H1 (cell line): ENCODE data around the gene PIAS4.

ENCODE experiments used
- CBX8 ChIP-seq: fragments of 300-800, 300-1000 bp; sonication (generic); IDR thresholded peaks from 2 replicates; pipeline ENCODE4 v1.7.1; 2016; ENCODE audit warnings: low read depth, low read length, borderline replicate concordance
- CTCF ChIP-seq, 3 experiments: IDR thresholded peaks; 1 replicate in 2 of 3; 2 replicates in 1 of 3; pipeline versions ENCODE4 v1.5.1 to v1.6.1; 2011; ENCODE audit warnings: low read length in 3 of 3, mild to moderate bottlenecking in 3 of 3, inconsistent platforms in 2 of 3, low read depth in 1 of 3, moderate library complexity in 1 of 3; ENCODE audit not compliant: insufficient read depth in 1 of 3; ENCODE audit errors: control extremely low read depth in 1 of 3
- EZH2 ChIP-seq: fragments of 200-600 bp; sonication (generic); IDR thresholded peaks from 2 replicates; pipeline ENCODE4 v1.7.1; 2012; ENCODE audit warnings: low read depth, mild to moderate bottlenecking, moderate library complexity, low read length, inconsistent platforms; ENCODE audit not compliant: severe bottlenecking
- JUN ChIP-seq: IDR thresholded peaks from 2 replicates; pipeline ENCODE4 v1.6.1; 2011; ENCODE audit warnings: low read depth, mild to moderate bottlenecking, improper control_type of control experiment, low read length
- POLR2AphosphoS5 ChIP-seq: IDR thresholded peaks from 2 replicates; pipeline ENCODE4 v1.6.1; 2011; ENCODE audit warnings: low read depth, low read length
- RFX5 ChIP-seq: IDR thresholded peaks from 2 replicates; pipeline ENCODE4 v1.6.1; 2011; ENCODE audit warnings: low read depth, low read length, improper control_type of control experiment, borderline replicate concordance
- SUZ12 ChIP-seq: fragments of 200-600 bp; sonication (generic); IDR thresholded peaks from 2 replicates; pipeline ENCODE4 v1.6.1; 2012; ENCODE audit warnings: mild to moderate bottlenecking, inconsistent platforms, low read length, moderate library complexity, mixed read lengths
- YY1 ChIP-seq: IDR thresholded peaks from 2 replicates; pipeline ENCODE4 v1.6.1; 2011; ENCODE audit warnings: low read depth, mild to moderate bottlenecking, low read length

DNA sequence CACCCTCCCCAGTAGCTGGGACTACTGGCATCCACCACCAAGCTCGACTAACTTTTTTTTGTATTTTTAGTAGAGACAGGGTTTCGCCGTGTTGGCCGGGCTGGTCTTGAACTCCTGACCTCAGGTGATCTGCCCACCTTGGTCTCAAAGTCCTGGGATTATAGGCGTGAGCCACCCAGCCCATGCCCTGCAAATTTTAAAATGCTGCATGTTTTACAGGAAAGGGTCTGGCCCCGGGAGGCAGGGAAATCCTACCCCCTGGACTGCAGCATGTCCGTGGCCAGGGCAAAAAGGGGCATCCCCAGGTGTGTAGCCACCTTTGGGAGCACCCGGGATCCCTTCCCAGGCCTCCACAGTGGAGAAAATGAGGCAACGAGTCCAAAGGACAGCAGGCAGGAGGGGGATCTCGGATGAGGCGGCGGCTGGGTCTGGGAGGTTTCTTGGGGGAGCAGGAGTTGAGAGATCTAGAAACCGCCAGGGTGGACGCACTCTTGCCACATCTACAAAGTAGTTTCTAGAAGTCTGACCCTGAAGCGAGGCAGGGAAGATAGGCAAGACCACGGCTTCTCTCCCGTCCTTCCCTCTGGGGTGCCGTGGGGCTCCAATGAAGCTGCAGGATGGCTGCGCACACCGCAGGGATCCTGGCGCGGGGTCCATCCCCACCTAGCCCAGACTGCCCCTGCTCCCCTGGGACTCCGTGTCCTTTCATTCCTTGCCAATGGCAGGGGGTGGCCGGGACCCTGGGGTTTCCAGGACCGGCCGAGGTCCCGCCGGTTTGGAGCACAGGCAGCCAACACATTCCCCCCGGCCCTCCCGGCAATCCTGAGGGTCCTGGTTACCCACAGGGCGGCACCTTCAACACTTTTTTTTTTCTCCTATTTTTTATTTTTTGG lies 80.5 kb downstream of the PIAS4 start:
- TF ChIP-seq CTCF (IDR thresholded peaks at IDR 0.05; ENCODE audit: control extremely low read depth in 1 of 3, insufficient read depth in 1 of 3, low read depth in 1 of 3, low read length in 3 of 3) (no peak), RFX5 (no peak), YY1 (no peak), EZH2 (no peak), SUZ12 (no peak), JUN (no peak), POLR2AphosphoS5 (peak; percentile 44; the same call in 1 of the 2 replicates), CBX8 (no peak)
